Stimulated activated CD4-positive, alpha-beta T cell treated with anti-CD3 and anti-CD28 coated beads, Interleukin-2, amount 100 ng/mL, for 24 hours (primary cell): ENCODE results near the gene CWC15.
A peak's percentile ranks its signal among the peaks of the same experiment; 100 is the strongest.
"Not testable (repeated sequence)": the region's sequence is repeated elsewhere in the genome, so short reads cannot be mapped to it uniquely, and the experiment has no call there.

Source experiments
- DNase-seq, 2 donors: peaks; one replicate each; pipeline ENCODE4 v3.0.0-alpha.2; 2020

CWC15 gene

GRCh38 chr11:94948070-94948617, 25.2 kb downstream of the CWC15 start:
- DNase-seq = no peak

- DNase-seq = no peak
These were observed 26.5 kb downstream of the CWC15 start for GRCh38 chr11:94946812-94947211.

DNA sequence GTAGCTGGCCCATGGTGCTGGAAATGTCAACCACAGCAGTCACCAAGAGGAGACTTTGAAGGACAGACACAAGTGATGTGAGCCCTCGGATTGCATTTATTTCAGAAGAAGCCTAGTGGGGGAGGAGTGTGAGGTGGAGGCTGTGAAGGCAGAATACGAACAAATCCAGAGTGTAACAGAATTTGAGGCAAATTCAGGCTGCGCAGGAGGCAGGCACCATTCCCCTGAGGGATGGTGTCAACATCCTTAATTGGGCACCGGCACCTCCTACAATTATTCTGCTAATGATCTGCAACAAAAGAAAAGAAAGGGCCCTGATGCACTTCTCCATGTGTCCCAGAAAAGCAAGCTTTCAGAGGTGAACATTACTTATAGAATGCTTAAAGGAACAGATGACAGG, 32.2 kb downstream of the CWC15 start:
- no peak for DNase-seq

DNA sequence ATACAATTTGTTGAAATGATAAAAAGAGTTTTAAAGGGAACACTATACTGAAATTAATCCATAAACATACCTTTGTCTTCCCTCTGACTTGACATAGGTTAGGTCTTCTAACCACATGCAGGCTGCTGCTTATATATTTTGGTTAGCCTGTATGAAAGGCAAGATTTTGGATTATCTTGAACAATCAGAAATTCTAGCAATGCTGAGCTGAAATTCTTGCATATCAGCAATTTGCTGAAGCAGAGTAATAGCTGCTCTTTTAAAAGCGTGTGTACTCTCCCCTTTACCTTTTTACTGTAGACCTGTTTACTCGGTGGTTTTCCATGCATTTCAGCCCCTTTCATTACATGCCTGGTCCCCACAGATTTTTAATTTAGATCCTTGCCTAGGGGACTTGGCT, 34.0 kb downstream of the CWC15 start:
- no peak for DNase-seq

DNA sequence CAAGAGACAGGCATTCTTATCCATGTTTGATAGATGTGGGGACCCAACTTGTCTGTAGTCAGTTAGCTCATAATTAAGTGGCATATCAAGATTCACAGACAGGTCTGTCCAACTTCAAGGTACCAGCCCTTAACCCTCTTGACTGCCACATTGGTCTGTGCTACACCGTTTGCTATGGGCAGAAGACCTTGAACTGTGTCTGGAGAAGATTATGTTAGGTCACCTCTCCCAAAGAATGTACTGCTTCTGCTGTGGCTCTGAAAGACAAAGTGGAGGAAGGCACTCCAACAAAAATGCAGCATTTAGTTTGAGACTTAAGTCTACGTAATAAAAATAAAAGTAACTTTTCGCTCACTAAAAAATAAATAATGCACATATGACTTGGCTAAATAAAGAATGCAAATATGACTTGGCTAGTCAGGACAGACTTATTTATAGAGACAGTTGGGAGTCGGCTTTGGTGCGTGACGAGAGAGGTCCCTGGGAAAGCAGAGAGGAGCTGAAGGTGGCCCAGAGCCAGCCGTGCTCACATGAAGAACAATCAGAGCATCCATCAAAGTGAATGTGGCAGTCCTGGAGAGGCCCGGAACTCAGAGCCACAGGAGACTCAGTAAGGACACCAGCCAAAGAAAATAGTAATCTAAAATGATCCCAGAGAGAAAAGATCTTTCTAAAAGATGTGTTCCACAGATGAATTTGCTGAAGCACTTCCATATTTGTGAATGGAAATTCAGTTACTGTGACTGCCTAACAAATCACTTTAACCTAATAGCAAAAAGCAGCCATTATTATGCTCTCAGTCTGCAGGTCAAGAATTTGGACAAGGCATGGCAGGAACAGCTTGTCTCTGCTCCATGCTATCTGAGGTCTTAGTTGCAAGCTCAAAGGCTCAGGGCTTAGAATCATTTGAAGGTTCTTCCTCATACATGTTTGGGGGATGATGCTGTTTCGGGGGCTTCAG, 35.0 kb downstream of the CWC15 start:
- DNase-seq = no peak

DNA sequence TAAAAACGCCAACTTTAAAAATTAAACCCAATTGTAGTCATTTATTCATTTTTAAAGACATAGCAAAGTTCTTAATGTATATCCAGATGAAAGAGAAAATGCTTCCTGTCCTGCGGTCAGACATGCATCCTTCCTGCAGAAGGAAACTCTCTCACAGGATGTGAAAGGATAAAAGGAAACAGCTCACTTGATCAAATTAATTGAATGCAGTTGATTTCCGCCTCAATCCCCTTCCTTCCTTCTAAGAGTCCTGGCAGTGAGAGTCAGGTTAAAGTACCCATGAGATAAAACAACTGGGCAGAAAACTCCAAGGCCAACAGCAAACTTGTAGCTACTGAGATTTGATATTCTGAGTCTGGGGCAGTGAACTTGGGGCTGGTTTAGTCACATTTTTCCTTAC, 38.5 kb downstream of the CWC15 start:
- no peak for DNase-seq

- DNase-seq = peak in 1 of 2 donors; percentile 12
These were observed 39.0 kb downstream of the CWC15 start for GRCh38 chr11:94934362-94934761.

DNA sequence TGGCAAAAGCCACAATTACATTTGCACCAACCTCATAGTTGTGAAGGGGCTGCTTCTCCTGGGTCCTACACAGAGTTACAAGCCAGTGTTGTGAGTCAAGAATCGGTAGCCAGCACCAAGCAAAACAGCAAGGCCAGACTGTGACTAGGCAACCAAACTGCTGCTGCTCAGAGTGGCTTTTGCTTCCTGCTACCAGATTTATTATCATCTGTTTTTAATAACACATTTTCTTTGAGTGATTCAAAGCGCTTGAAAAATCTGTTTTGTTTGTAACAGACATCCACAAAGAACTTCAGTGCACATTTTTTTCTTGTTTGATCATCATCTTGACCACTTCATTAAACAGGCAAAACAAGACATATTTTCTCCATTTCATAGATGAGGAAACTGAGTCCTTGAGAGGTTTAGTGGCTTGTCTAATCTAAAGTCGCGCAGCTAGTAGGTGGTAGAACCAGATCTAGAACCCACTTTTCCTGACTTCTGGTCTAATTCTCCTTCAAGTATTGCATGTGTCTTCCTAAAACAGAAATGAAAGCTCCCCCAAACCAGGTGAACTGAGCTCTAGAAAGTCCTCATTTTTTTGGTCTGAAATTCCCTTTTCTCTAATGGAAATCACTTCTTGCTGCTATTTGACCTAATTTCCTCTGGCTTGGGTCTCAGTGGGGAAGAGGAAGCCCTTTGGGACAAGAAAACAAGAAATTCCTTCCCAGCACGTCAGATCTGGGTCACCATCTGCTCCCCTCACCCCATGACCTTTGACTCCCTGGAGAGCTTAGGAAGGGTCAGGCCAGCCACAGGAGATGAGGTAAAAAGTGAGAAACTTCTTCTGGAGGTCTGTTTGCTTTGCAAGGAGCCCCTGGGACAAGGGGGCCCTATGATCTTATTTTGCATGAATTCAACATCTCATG, 39.9 kb downstream of the CWC15 start:
- no peak for DNase-seq

DNA sequence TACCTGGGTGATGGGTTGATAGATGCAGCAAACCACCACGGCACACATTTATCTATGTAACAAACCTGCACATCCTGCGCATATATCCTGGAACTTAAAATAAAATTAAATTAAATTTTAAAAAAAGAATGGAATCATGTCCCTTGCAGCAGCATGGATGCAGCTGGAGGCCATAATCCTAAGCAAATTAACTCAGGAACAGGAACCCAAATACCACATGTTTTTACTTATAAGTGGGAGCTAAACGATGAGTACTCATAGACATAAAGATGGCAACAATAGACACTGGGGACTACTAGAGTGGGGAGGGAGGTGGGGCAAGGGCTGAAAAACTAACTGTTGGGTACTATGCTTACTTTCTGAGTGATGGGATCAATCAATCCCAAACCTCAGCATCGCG, 40.9 kb downstream of the CWC15 start:
- no peak for DNase-seq

DNA sequence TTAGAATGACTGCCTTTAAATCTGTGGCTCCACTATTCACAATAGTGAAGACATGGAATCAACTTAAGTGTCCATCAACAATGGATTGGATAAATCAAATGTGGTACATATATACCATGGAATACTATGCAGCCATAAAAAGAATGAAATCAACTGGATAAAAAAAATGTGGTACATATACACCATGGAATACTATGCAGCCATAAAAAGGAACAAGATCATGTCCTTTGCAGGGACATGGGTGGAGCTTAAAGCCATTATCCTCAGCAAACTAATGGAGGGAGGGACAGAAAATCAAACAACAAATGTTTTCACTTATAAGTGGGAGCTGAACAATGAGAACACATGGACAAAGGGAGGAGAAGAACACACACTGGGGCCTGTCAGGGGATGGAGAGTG, 41.3 kb downstream of the CWC15 start:
- DNase-seq = not testable (repeated sequence)

DNA sequence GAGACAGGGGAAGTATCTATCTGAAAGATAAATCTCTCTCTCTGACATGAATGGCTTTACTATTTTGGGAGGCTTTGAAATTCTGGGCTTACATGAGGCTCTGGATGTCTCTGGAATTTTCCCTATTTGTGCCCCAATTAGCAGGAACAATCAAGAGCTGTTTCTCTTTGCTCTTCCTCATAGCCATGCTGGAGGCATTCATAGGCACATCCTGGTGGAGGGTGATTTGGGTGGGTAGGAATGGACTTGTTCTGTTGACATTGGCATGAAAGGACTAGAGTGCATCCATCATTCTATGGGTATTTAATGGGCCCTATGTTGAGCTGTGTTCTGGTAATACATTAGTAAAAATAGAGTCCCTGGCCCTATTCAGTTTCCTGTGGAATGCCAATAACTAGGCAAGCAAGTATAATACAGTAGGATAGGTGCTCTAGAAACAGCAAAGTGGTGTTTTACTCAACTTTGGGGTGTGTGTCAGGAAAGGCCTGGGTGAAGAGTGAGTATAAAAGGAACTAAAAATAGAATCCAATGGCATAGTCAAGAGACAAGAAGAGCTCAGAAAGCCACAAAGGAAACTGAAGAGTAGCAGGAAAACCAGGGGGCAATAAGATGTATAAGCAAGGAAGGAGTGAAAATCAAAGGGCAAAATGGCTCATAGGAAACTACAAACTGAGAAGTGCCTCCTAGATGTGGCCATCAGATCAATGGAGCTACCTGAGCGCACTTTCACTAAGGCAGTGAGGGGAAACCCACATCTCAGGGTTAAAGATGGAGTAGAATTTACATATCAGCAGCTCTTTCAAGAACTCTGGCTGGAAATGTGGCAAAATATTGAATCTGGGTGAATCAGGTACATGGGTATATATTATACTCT, 45.0 kb downstream of the CWC15 start:
- DNase-seq = no peak

- no peak for DNase-seq
These were observed 46.6 kb downstream of the CWC15 start for GRCh38 chr11:94926698-94927237.

DNA sequence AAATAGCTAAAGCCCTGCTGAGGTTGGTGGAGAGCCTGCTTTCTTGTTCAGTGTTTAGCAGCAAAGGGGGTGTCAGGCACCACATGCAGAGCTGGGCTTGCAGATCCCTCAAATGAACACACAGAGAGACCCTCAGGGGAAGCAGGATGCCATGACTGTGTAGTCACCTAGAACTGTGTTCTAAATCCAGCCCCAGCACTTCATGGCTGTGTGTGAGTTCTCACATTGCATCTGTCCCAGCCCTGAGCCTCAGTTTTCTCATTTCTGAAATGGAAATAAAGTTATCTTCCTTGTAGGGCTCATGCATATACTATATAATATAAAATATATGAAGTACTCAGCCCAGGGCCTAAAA, 47.1 kb downstream of the CWC15 start:
- DNase-seq = no peak

DNA sequence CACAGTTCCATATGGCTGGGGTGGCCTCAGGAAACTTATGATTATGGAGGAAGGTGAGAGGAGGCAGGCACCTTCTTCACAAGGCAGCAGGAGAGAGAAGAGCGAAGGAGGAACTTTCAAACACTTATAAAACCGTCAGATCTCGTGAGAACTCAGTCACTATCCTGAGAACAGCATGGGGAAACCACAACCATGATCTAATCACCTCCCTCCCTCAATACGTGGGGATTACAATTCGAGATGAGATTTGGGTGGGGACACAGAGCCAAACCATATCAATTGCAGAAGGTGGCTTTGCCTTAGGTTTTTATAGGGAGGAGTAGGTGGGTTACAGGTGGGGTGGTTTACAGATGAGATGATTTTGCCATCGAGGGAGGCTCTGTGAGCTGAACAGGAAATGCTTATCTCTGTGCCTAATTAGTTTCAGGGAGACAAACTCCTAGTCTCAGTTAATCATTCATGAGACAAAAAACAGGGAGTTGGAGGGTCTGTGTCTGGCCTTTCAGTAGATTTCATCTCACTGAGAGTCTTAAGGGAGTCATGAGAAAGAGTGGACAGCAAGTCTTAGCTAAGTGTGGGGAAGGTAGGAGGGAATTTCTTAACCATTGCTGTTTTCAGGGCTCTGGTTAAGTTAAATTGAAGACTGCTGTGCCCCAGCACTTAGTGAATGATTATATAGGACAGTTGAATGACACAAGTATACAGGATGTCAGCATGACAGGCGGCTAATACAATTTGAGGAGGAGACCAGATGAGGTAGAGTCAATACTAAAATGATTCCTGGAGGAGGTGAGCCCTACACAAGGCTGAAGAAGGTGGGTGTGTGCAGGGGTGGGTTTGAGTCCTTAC, 47.7 kb downstream of the CWC15 start:
- DNase-seq = no peak

- DNase-seq = no peak
These were observed 48.7 kb downstream of the CWC15 start for GRCh38 chr11:94924612-94925011.

- no peak for DNase-seq
These were observed 49.2 kb downstream of the CWC15 start for GRCh38 chr11:94924171-94924572.

GRCh38 chr11:94923004-94923334, 50.4 kb downstream of the CWC15 start:
- DNase-seq = no peak

DNA sequence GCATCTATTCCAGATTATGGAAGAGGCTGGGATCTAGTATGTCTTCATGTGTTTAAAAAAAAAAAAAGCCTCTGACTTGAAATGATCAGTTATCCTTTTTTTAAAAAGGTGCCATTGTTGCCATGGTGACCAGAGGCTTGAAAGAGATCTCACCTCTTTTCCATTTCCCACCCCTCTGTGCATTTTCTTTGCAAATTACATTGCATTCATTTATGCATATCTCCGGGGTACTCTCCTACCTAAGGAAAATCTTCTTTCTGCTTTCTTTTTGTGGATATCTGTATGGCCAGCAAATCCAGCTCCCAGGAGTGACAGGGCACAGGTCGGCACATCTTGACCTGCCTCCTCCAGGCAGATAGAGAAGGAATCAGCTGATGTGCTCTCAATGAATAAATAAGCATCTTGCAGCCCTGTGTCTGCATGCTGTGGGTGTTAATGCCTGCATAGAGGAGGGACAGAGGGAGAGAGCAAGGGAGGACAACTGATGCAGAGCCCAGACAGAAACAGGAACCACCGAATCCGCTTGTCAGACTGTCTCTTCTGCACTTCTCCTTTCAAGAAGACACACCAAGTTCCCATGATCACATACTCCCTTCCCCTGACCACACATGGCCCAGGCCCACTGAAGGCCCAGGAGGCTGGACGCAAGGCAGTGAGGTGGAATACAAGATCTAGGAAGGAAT, 50.9 kb downstream of the CWC15 start:
- no peak for DNase-seq

GRCh38 chr11:94920311-94920710, 53.0 kb downstream of the CWC15 start:
- DNase-seq = no peak

- DNase-seq = not testable (repeated sequence)
These were observed 59.5 kb downstream of the CWC15 start for GRCh38 chr11:94913718-94914394.
